Astrocyte (in vitro differentiated cells and primary cell): ENCODE results near the gene SMIM33. TPM values are rescaled to one million over a fixed set of nuclear protein-coding genes. Genes with fewer than 3 reads are reported as not detected.

Experiments used
- DNase-seq: peaks from one replicate; pipeline ENCODE4 v3.0.0-alpha.2; 2010; ENCODE audit warnings: low read depth
- FAIRE-seq: peaks from 2 replicates; lab custom pipeline; 2011; peaks lifted over from hg19 to GRCh38; lab: Jason Lieb, UNC
- H2AFZ ChIP-seq: 2 replicates; pipeline ENCODE4 v1.6.0; 2012; ENCODE audit warnings: low read depth, low read length, inconsistent platforms
- H3K27ac ChIP-seq: 2 replicates; pipeline ENCODE4 v1.5.1; 2011; ENCODE audit warnings: low read depth, low read length, inconsistent platforms
- H3K27me3 ChIP-seq: 2 replicates; pipeline ENCODE4 v1.6.0; 2011; ENCODE audit warnings: low read length, inconsistent platforms; ENCODE audit not compliant: insufficient read depth
- H3K36me3 ChIP-seq: 2 replicates; pipeline ENCODE4 v1.5.1; 2011; ENCODE audit warnings: low read length, inconsistent platforms; ENCODE audit not compliant: insufficient read depth
- H3K4me1 ChIP-seq: 2 replicates; pipeline ENCODE4 v1.5.1; 2011; ENCODE audit warnings: low read length, inconsistent platforms; ENCODE audit not compliant: insufficient read depth
- H3K4me2 ChIP-seq: 2 replicates; pipeline ENCODE4 v1.6.0; 2012; ENCODE audit warnings: low read length, inconsistent platforms
- H3K4me3 ChIP-seq: 2 replicates; pipeline ENCODE4 v1.5.1; 2011; ENCODE audit warnings: low read depth, mild to moderate bottlenecking, low read length, inconsistent platforms; ENCODE audit not compliant: insufficient read depth
- H3K79me2 ChIP-seq: 2 replicates; pipeline ENCODE4 v1.6.0; 2012; ENCODE audit warnings: mild to moderate bottlenecking, low read length, inconsistent platforms; ENCODE audit not compliant: insufficient read depth
- H3K9ac ChIP-seq: 2 replicates; pipeline ENCODE4 v1.6.0; 2012; ENCODE audit warnings: mild to moderate bottlenecking, low read length, inconsistent platforms
- H3K9me3 ChIP-seq: 2 replicates; pipeline ENCODE4 v1.5.1; 2012; ENCODE audit warnings: low read depth, mild to moderate bottlenecking, low read length, inconsistent platforms; ENCODE audit not compliant: insufficient read depth
- H4K20me1 ChIP-seq: 2 replicates; pipeline ENCODE4 v1.6.0; 2012; ENCODE audit warnings: low read length, inconsistent platforms; ENCODE audit not compliant: insufficient read depth
- H3K27ac Mint-ChIP-seq: one replicate; pipeline ENCODE4 v1.8.0; 2021; ENCODE audit warnings: mild to moderate bottlenecking, mixed read lengths; ENCODE audit not compliant: unreplicated experiment
- H3K27me3 Mint-ChIP-seq: one replicate; pipeline ENCODE4 v1.8.0; 2021; ENCODE audit warnings: low read depth, mixed read lengths; ENCODE audit not compliant: unreplicated experiment
- H3K36me3 Mint-ChIP-seq: one replicate; pipeline ENCODE4 v1.8.0; 2021; ENCODE audit warnings: low read depth, mixed read lengths; ENCODE audit not compliant: unreplicated experiment
- H3K4me1 Mint-ChIP-seq: one replicate; pipeline ENCODE4 v1.8.0; 2021; ENCODE audit warnings: low read depth, mixed read lengths; ENCODE audit not compliant: unreplicated experiment
- H3K4me3 Mint-ChIP-seq: one replicate; pipeline ENCODE4 v1.8.0; 2021; ENCODE audit warnings: mild to moderate bottlenecking, moderate library complexity, mixed read lengths; ENCODE audit not compliant: unreplicated experiment
- H3K9me3 Mint-ChIP-seq: one replicate; pipeline ENCODE4 v1.8.0; 2021; ENCODE audit warnings: mild to moderate bottlenecking, mixed read lengths; ENCODE audit not compliant: unreplicated experiment
- CTCF ChIP-seq: IDR thresholded peaks from 2 replicates; pipeline ENCODE4 v1.5.1; 2011; ENCODE audit warnings: low read depth, mild to moderate bottlenecking, inconsistent platforms, low read length, moderate library complexity; ENCODE audit not compliant: insufficient read depth
- EZH2 ChIP-seq: IDR thresholded peaks from 2 replicates; pipeline ENCODE4 v1.6.1; 2012; ENCODE audit warnings: mild to moderate bottlenecking, low read length, inconsistent platforms; ENCODE audit not compliant: insufficient read depth
- total RNA-seq: library from RNA; stranded (reverse); gene quantifications from 2 replicates; pipeline ENCODE4 v1.2.1, GENCODE V29; 2021

The SMIM33 gene
- total RNA-seq, 1 donor from 2014 or later = not detected

- Histone ChIP-seq H3K4me2 (peak overlapping the region; percentile 77), H3K4me3 (peak overlapping the region; percentile 47), H3K27me3 (no peaks in the 10 kb centered on the region), H3K9me3 (no peaks in the 10 kb centered on the region), H4K20me1 (no peaks in the 10 kb centered on the region), H3K9ac (peak overlapping the region; percentile 69), H3K36me3 (no peaks in the 10 kb centered on the region), H3K79me2 (no peaks in the 10 kb centered on the region), H2AFZ (peak overlapping the region; percentile 9), H3K27ac (peak overlapping the region; percentile 96), H3K4me1 (peaks cover 51% of the 10 kb centered on the region)
- no peaks in the 10 kb centered on the region for H3K9me3 Mint-ChIP-seq
- H3K27ac Mint-ChIP-seq = peak overlapping the region; percentile 62
- FAIRE-seq (no peak), DNase-seq (peak; percentile 55)
- no peaks in the 10 kb centered on the region for H3K36me3 Mint-ChIP-seq
- H3K4me3 Mint-ChIP-seq = no peak overlapping the region
- TF ChIP-seq CTCF (no peak), EZH2 (no peak)
- H3K27me3 Mint-ChIP-seq = peaks cover 2% of the 10 kb centered on the region
- peaks cover 31% of the 10 kb centered on the region for H3K4me1 Mint-ChIP-seq
Observed at GRCh38 chr5:139461698-139462097, 9.1 kb upstream of the SMIM33 start.

- Mint-ChIP-seq H3K4me1 (peaks cover 31% of the 10 kb centered on the region), H3K36me3 (no peaks in the 10 kb centered on the region), H3K9me3 (no peaks in the 10 kb centered on the region), H3K27ac (peak within 1 kb of the TSS; percentile 62), H3K27me3 (no peaks in the 10 kb centered on the region), H3K4me3 (no peak within 1 kb of the TSS)
- Histone ChIP-seq H3K27ac (peak within 1 kb of the TSS; percentile 96), H3K36me3 (no peaks in the 10 kb centered on the region), H3K4me1 (peaks cover 50% of the 10 kb centered on the region), H4K20me1 (no peaks in the 10 kb centered on the region), H3K9me3 (no peaks in the 10 kb centered on the region), H3K4me2 (peak within 1 kb of the TSS; percentile 77), H3K27me3 (no peaks in the 10 kb centered on the region), H3K9ac (peak within 1 kb of the TSS; percentile 69), H2AFZ (peak within 1 kb of the TSS; percentile 57), H3K4me3 (peak within 1 kb of the TSS; percentile 47), H3K79me2 (no peaks in the 10 kb centered on the region)
- FAIRE-seq (no peak), DNase-seq (peak; percentile 22)
- TF ChIP-seq EZH2 (no peak), CTCF (no peak)
Observed at GRCh38 chr5:139462586-139463276, 8.1 kb upstream of the SMIM33 start, which contains the start of gene ECSCR. Gene ECSCR (minus strand): TSS chr5:139462743. CDS start chr5:139462670, 73 bp downstream.

GRCh38 chr5:139468421-139468931 is 2.3 kb upstream of the SMIM33 start:
- no peak overlapping the region for H3K4me3 ChIP-seq
- TF ChIP-seq CTCF = no peak
- TF ChIP-seq EZH2 = no peak
- Mint-ChIP-seq H3K36me3 (no peaks in the 10 kb centered on the region), H3K4me3 (no peak overlapping the region), H3K4me1 (peaks cover 10% of the 10 kb centered on the region), H3K9me3 (no peaks in the 10 kb centered on the region), H3K27me3 (peaks cover 21% of the 10 kb centered on the region), H3K27ac (peak overlapping the region; percentile 66)
- H4K20me1 ChIP-seq = no peaks in the 10 kb centered on the region
- FAIRE-seq (no peak), DNase-seq (no peak)
- H3K36me3 ChIP-seq = no peaks in the 10 kb centered on the region
- no peak overlapping the region for H3K9ac ChIP-seq
- H3K79me2 ChIP-seq = no peaks in the 10 kb centered on the region
- no peak overlapping the region for H2AFZ ChIP-seq
- H3K27me3 ChIP-seq = no peaks in the 10 kb centered on the region
- H3K4me1 ChIP-seq = peaks cover 2% of the 10 kb centered on the region
- no peak overlapping the region for H3K27ac ChIP-seq
- H3K9me3 ChIP-seq = no peaks in the 10 kb centered on the region
- no peak overlapping the region for H3K4me2 ChIP-seq
